BLaER1 treated with 17β-estradiol and CSF1 and Interleukin-3, amounts not matched to agents 10 nM and 100 nM (cell line): ENCODE results near the gene KHNYN.
"Not testable (repeated sequence)": the region's sequence is repeated elsewhere in the genome, so short reads cannot be mapped to it uniquely, and the experiment has no call there.

Experiments
- H3K27ac ChIP-seq, 11 experiments: shearing (Covaris generic); formaldehyde crosslinking; 2 replicates each; pipeline ENCODE4 v1.8.1; 2022
- H3K27me3 ChIP-seq, 11 experiments: shearing (Covaris generic); formaldehyde crosslinking; 2 replicates each; pipeline ENCODE4 v1.8.1; 2022
- H3K36me3 ChIP-seq, 11 experiments: shearing (Covaris generic); formaldehyde crosslinking; 2 replicates each; pipeline ENCODE4 v1.8.1; 2022
- H3K4me1 ChIP-seq, 10 experiments: shearing (Covaris generic); formaldehyde crosslinking; 2 replicates each; pipeline ENCODE4 v1.8.1; 2022
- H3K4me2 ChIP-seq, 11 experiments: shearing (Covaris generic); formaldehyde crosslinking; 2 replicates each; pipeline ENCODE4 v1.8.1; 2022
- H3K4me3 ChIP-seq, 10 experiments: shearing (Covaris generic); formaldehyde crosslinking; 2 replicates each; pipeline ENCODE4 v1.8.1; 2022
- H3K9ac ChIP-seq, 11 experiments: shearing (Covaris generic); formaldehyde crosslinking; 2 replicates each; pipeline ENCODE4 v1.8.1; 2022
- H3K9me3 ChIP-seq, 11 experiments: shearing (Covaris generic); formaldehyde crosslinking; replicated peaks in 1 of 11; 2 replicates each; pipeline ENCODE4 v1.8.1; 2022
- H4K20me1 ChIP-seq, 11 experiments: shearing (Covaris generic); formaldehyde crosslinking; 2 replicates each; pipeline ENCODE4 v1.8.1; 2022
- Cebpa-rat ChIP-seq, 11 experiments: shearing (Covaris generic); IDR thresholded peaks; 2 replicates each; pipeline ENCODE4 v1.8.1; 2022

KHNYN gene

GRCh38 chr14:24429395-24430142, at the start of gene KHNYN, which contains the start of gene CBLN3:
TSS of gene KHNYN (plus strand) at chr14:24429954. CDS start at chr14:24430731, 777 bp downstream.
TSS of gene CBLN3 (minus strand) at chr14:24429668. CDS start at chr14:24429054, 614 bp downstream.
- Histone ChIP-seq H3K9me3 (no peaks in the 10 kb centered on the region), H3K27me3 (no peaks in the 10 kb centered on the region), H3K4me2 (peak within 1 kb of the TSS; percentile 88 to 99 (median 98)), H3K36me3 (peaks cover 22 to 28% (median 26%) of the 10 kb centered on the region in 11 experiments), H3K9ac (peak within 1 kb of the TSS; percentile 94 to 99 (median 97)), H4K20me1 (peaks cover 4 to 29% (median 21%) of the 10 kb centered on the region in 11 experiments; a peak in 15 of 22 replicates), H3K27ac (peak within 1 kb of the TSS; percentile 96 to 99 (median 98)), H3K4me1 (peaks cover 60 to 93% (median 86%) of the 10 kb centered on the region in 10 experiments), H3K4me3 (peak within 1 kb of the TSS; percentile 78 to 91 (median 84))
- no peak for TF ChIP-seq Cebpa-rat (IDR thresholded peaks at IDR 0.05)

GRCh38 chr14:24381363-24382063, 48.2 kb upstream of the KHNYN start:
- Histone ChIP-seq H3K9me3 (no peaks in the 10 kb centered on the region), H3K36me3 (peaks cover 0 to 21% (median 16%) of the 10 kb centered on the region in 11 experiments; a peak in 6 of 22 replicates), H4K20me1 (no peaks in the 10 kb centered on the region), H3K4me1 (peaks cover 2 to 20% (median 13%) of the 10 kb centered on the region in 10 experiments; a peak in 19 of 20 replicates), H3K4me2 (no peak overlapping the region), H3K9ac (no peak overlapping the region), H3K27ac (no peak overlapping the region), H3K4me3 (no peak overlapping the region), H3K27me3 (no peaks in the 10 kb centered on the region)
- no peak for TF ChIP-seq Cebpa-rat (IDR thresholded peaks at IDR 0.05)

- Histone ChIP-seq H3K4me1 (peaks cover 0 to 14% (median 8%) of the 10 kb centered on the region in 10 experiments; a peak in 17 of 20 replicates), H3K9me3 (no peaks in the 10 kb centered on the region), H3K36me3 (peaks cover 0 to 16% (median 11%) of the 10 kb centered on the region in 11 experiments; a peak in 6 of 22 replicates), H3K4me2 (no peak overlapping the region), H3K9ac (no peak overlapping the region), H3K4me3 (no peak overlapping the region), H4K20me1 (no peaks in the 10 kb centered on the region), H3K27ac (no peak overlapping the region), H3K27me3 (no peaks in the 10 kb centered on the region)
- no peak for TF ChIP-seq Cebpa-rat (IDR thresholded peaks at IDR 0.05)
Measured at GRCh38 chr14:24382064-24382371, 47.7 kb upstream of the KHNYN start.

GRCh38 chr14:24384169-24384568, 45.6 kb upstream of the KHNYN start:
- peaks cover 0 to 6% (median 0%) of the 10 kb centered on the region in 10 experiments; a peak in 1 of 20 replicates for H3K4me1 ChIP-seq
- no peak overlapping the region for H3K9ac ChIP-seq
- H3K36me3 ChIP-seq: no peaks in the 10 kb centered on the region
- H3K27me3 ChIP-seq: no peaks in the 10 kb centered on the region
- no peaks in the 10 kb centered on the region for H3K9me3 ChIP-seq
- no peak overlapping the region for H3K4me3 ChIP-seq
- H4K20me1 ChIP-seq: no peaks in the 10 kb centered on the region
- H3K27ac ChIP-seq: no peak overlapping the region
- no peak for TF ChIP-seq Cebpa-rat (IDR thresholded peaks at IDR 0.05)
- H3K4me2 ChIP-seq: no peak overlapping the region

- peaks cover 0 to 9% (median 1%) of the 10 kb centered on the region in 10 experiments; a peak in 14 of 20 replicates for H3K4me1 ChIP-seq
- no peak overlapping the region for H3K4me2 ChIP-seq
- no peak for TF ChIP-seq Cebpa-rat (IDR thresholded peaks at IDR 0.05)
Measured at GRCh38 chr14:24385524-24385923, 44.2 kb upstream of the KHNYN start.

GRCh38 chr14:24387009-24387345, 42.8 kb upstream of the KHNYN start:
- Histone ChIP-seq H3K9me3 (no peaks in the 10 kb centered on the region), H3K36me3 (no peaks in the 10 kb centered on the region), H3K27me3 (no peaks in the 10 kb centered on the region), H3K4me3 (no peak overlapping the region), H3K27ac (no peak overlapping the region), H3K4me2 (no peak overlapping the region), H3K4me1 (peaks cover 0 to 13% (median 10%) of the 10 kb centered on the region in 10 experiments; a peak in 14 of 20 replicates), H4K20me1 (no peaks in the 10 kb centered on the region), H3K9ac (no peak overlapping the region)
- no peak for TF ChIP-seq Cebpa-rat (IDR thresholded peaks at IDR 0.05)

More at GRCh38 chr14:24385524-24385923, 44.2 kb upstream of the KHNYN start:
- H3K27ac ChIP-seq: no peak overlapping the region
- H3K9ac ChIP-seq: no peak overlapping the region
- H3K36me3 ChIP-seq: no peaks in the 10 kb centered on the region
- H4K20me1 ChIP-seq: no peaks in the 10 kb centered on the region
- H3K9me3 ChIP-seq: no peaks in the 10 kb centered on the region
- no peak overlapping the region for H3K4me3 ChIP-seq
- H3K27me3 ChIP-seq: no peaks in the 10 kb centered on the region

- H3K27me3 ChIP-seq, H3K36me3 ChIP-seq, H4K20me1 ChIP-seq, H3K9ac ChIP-seq, H3K9me3 ChIP-seq, H3K27ac ChIP-seq, H3K4me2 ChIP-seq, H3K4me3 ChIP-seq: not testable (repeated sequence)
- H3K4me1 ChIP-seq: peaks cover 0 to 13% (median 10%) of the 10 kb centered on the region in 10 experiments; a peak in 14 of 20 replicates
Measured at GRCh38 chr14:24387579-24387978, 42.2 kb upstream of the KHNYN start.

GRCh38 chr14:24388474-24389179, 41.1 kb upstream of the KHNYN start:
- H3K27ac ChIP-seq: no peak overlapping the region
- no peaks in the 10 kb centered on the region for H3K9me3 ChIP-seq
- H3K27me3 ChIP-seq: no peaks in the 10 kb centered on the region
- TF ChIP-seq Cebpa-rat (IDR thresholded peaks at IDR 0.05): no peak
- H3K36me3 ChIP-seq: no peaks in the 10 kb centered on the region
- no peak overlapping the region for H3K4me3 ChIP-seq
- no peak overlapping the region for H3K4me2 ChIP-seq
- no peaks in the 10 kb centered on the region for H4K20me1 ChIP-seq
- peaks cover 0 to 13% (median 10%) of the 10 kb centered on the region in 10 experiments; a peak in 14 of 20 replicates for H3K4me1 ChIP-seq
- H3K9ac ChIP-seq: no peak overlapping the region

- no peak for TF ChIP-seq Cebpa-rat (IDR thresholded peaks at IDR 0.05)
- Histone ChIP-seq H3K4me3 (no peak overlapping the region), H3K36me3 (no peaks in the 10 kb centered on the region), H3K27ac (no peak overlapping the region), H4K20me1 (no peaks in the 10 kb centered on the region), H3K9me3 (no peaks in the 10 kb centered on the region), H3K4me1 (peaks cover 0 to 13% (median 10%) of the 10 kb centered on the region in 10 experiments; a peak in 14 of 20 replicates), H3K27me3 (no peaks in the 10 kb centered on the region), H3K9ac (no peak overlapping the region), H3K4me2 (no peak overlapping the region)
Measured at GRCh38 chr14:24389226-24389848, 40.4 kb upstream of the KHNYN start.
